Sigmoid colon (tissue), 7 donors: ENCODE data around the gene THBD. TPM values are rescaled to one million over a fixed set of nuclear protein-coding genes. Genes with fewer than 3 reads are reported as not detected.

Experiments
- DNase-seq: peaks from one replicate; pipeline ENCODE4 v3.0.0-alpha.2; 2019
- H3K27ac ChIP-seq, 4 donors: fragments of 200-600 bp; sonication (generic); one replicate each; pipeline ENCODE4 v1.5.1; 2016 to 2019; ENCODE audit warnings: mild to moderate bottlenecking in 1 of 4
- H3K27me3 ChIP-seq, 3 donors: fragments of 200-600 bp; sonication (generic); one replicate each; pipeline ENCODE4 v1.5.1; 2019; ENCODE audit warnings: mild to moderate bottlenecking in 1 of 3
- H3K36me3 ChIP-seq, 4 donors: fragments of 200-600 bp; sonication (generic); one replicate each; pipeline ENCODE4 v1.5.1; 2016 to 2019
- H3K4me1 ChIP-seq, 4 donors: fragments of 200-600 bp; sonication (generic); one replicate each; pipeline ENCODE4 v1.5.1; 2017 to 2019
- H3K4me3 ChIP-seq, 4 donors: fragments of 200-600 bp; sonication (generic); one replicate each; pipeline ENCODE4 v1.5.1; 2017 to 2019; ENCODE audit warnings: mild to moderate bottlenecking in 2 of 4, moderate library complexity in 1 of 4
- H3K9me3 ChIP-seq, 4 donors: fragments of 200-600 bp in 3 of 4; sonication (generic) in 3 of 4; one replicate each; pipeline versions ENCODE4 v1.5.1 to v1.6.1; 2013 to 2019
- EP300 ChIP-seq, 4 donors: sonication (generic); formaldehyde crosslinking; IDR thresholded peaks; one replicate each; pipeline ENCODE4 v1.6.1; 2017; ENCODE audit warnings: antibody characterized with exemption in 4 of 4
- POLR2A ChIP-seq, 2 donors: fragments of 450-650 bp; IDR thresholded peaks; one replicate each; pipeline ENCODE4 v1.6.1; 2016; ENCODE audit warnings: antibody characterized with exemption in 2 of 2, mild to moderate bottlenecking in 2 of 2, moderate library complexity in 2 of 2
- POLR2AphosphoS5 ChIP-seq, 4 donors: sonication (generic); formaldehyde crosslinking; IDR thresholded peaks; one replicate each; pipeline ENCODE4 v1.6.1; 2017; ENCODE audit warnings: antibody characterized with exemption in 4 of 4
- WGBS, 2 donors: extraction: QIAGEN DNeasy Blood & Tissue Kit; methylation state at CpG; one replicate each; pipeline ENCODE4 v1.1.7; 2013; 5-methylcytosine and 5-hydroxymethylcytosine counted together
- intact Hi-C: fragments of 100-400 bp; cut with DNase I; formaldehyde crosslinking; loops from one replicate; pipeline ENCODE4 v1.15.1; 2023
- polyA plus RNA-seq, 3 donors: library from polyadenylated mRNA; stranded (reverse); fragments of 200-250 nt; gene quantifications; one replicate each; pipeline ENCODE4 v1.2.3, GENCODE V29; 2013
- total RNA-seq, 4 donors: library from RNA; depleted of rRNA; stranded (reverse); fragments of >200 nt; gene quantifications; one replicate each; pipeline ENCODE4 v1.1.0, GENCODE V29; 2016
- TF ChIP-seq, protein P1 (sequence below), 4 experiments: fragments of 450-650 bp in 3 of 4; fragments of 200-600 bp in 1 of 4; IDR thresholded peaks; one replicate each; pipeline ENCODE4 v1.5.1; 2016 to 2019; ENCODE audit warnings: antibody characterized with exemption in 4 of 4, mild to moderate bottlenecking in 3 of 4, moderate library complexity in 2 of 4
- donor health status: healthy with polysubstance abuse.
- donor health status: Bipolar disorder and iron deficiency.
- donor health status: healthy.

Gene THBD
- total and polyA plus RNA-seq, 7 donors: 1.8 to 26.6 (median 8.6) TPM

- no peak for DNase-seq
- H3K27me3 ChIP-seq: no peaks in the 10 kb centered on the region
- no peaks in the 10 kb centered on the region for H3K9me3 ChIP-seq
- WGBS, 2 donors: 77 to 79% methylated on average over 7 of the region's 7 CpGs
- H3K27ac ChIP-seq: no peak overlapping the region
- no peaks in the 10 kb centered on the region for H3K4me1 ChIP-seq
- no peak overlapping the region for H3K4me3 ChIP-seq
- intact Hi-C loops: no loop called here
- TF ChIP-seq POLR2A (IDR thresholded peaks at IDR 0.05) (no peak), POLR2AphosphoS5 (IDR thresholded peaks at IDR 0.05) (no peak), EP300 (IDR thresholded peaks at IDR 0.05) (no peak)
- TF ChIP-seq, protein P1, sequence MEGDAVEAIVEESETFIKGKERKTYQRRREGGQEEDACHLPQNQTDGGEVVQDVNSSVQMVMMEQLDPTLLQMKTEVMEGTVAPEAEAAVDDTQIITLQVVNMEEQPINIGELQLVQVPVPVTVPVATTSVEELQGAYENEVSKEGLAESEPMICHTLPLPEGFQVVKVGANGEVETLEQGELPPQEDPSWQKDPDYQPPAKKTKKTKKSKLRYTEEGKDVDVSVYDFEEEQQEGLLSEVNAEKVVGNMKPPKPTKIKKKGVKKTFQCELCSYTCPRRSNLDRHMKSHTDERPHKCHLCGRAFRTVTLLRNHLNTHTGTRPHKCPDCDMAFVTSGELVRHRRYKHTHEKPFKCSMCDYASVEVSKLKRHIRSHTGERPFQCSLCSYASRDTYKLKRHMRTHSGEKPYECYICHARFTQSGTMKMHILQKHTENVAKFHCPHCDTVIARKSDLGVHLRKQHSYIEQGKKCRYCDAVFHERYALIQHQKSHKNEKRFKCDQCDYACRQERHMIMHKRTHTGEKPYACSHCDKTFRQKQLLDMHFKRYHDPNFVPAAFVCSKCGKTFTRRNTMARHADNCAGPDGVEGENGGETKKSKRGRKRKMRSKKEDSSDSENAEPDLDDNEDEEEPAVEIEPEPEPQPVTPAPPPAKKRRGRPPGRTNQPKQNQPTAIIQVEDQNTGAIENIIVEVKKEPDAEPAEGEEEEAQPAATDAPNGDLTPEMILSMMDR (IDR thresholded peaks at IDR 0.05): no peak
- H3K36me3 ChIP-seq: no peaks in the 10 kb centered on the region
Measured at GRCh38 chr20:23019403-23019802, 30.1 kb downstream of the THBD start.

DNA sequence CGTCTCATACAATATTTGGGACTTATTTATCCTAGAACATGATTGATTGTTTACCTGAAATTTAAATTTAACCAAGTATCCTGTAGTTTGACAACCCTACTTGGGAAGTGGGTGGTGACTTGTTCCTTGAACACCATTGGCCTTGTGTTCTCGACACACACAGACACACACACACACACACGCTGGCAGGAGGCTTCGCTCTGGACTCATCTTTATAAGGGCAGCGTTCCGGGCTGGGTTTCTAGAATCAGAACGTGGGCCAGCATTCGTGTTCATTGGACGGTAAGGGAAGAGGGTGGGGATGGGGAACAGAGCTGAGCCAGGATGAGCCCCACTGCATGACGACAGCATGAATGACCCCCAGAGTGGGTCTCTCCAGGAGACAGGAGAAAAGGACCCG lies 30.5 kb downstream of the THBD start:
- 86 to 89% methylated on average over 11 of the region's 11 CpGs for WGBS, 2 donors
- intact Hi-C loops: no loop called here
- TF ChIP-seq POLR2AphosphoS5 (IDR thresholded peaks at IDR 0.05): no peak
- TF ChIP-seq POLR2A (IDR thresholded peaks at IDR 0.05): no peak

DNA sequence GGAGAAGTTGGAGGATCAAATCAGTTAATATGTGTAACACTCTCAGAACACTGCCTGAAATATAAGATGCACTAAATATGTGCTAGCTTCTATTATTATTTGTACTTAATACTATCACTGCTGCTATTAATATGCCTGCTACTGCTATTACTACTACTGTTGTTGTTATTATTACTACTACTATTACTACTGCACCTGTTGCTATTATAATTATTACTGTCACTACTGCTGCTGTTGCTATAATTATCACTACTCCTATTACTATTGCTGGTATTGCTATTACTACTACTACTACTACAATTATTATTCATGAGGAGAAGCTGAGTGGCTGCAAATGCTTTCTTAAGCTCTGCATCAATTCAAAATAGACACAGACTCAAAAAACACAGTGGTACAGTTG lies 31.0 kb downstream of the THBD start:
- H3K9me3 ChIP-seq: no peaks in the 10 kb centered on the region
- no peak overlapping the region for H3K4me3 ChIP-seq
- no peaks in the 10 kb centered on the region for H3K4me1 ChIP-seq
- no peak for DNase-seq
- no peak overlapping the region for H3K27ac ChIP-seq
- intact Hi-C loops: no loop called here
- H3K36me3 ChIP-seq: no peaks in the 10 kb centered on the region
- no peak for TF ChIP-seq POLR2A (IDR thresholded peaks at IDR 0.05)
- TF ChIP-seq POLR2AphosphoS5 (IDR thresholded peaks at IDR 0.05): no peak
- TF ChIP-seq, protein P1 (IDR thresholded peaks at IDR 0.05): no peak
- TF ChIP-seq EP300 (IDR thresholded peaks at IDR 0.05): no peak
- H3K27me3 ChIP-seq: no peaks in the 10 kb centered on the region

More for the DNA sequence above, 30.5 kb downstream of the THBD start:
- no peak overlapping the region for H3K27ac ChIP-seq
- DNase-seq: no peak
- no peaks in the 10 kb centered on the region for H3K9me3 ChIP-seq
- no peaks in the 10 kb centered on the region for H3K4me1 ChIP-seq
- no peaks in the 10 kb centered on the region for H3K27me3 ChIP-seq
- H3K4me3 ChIP-seq: no peak overlapping the region
- H3K36me3 ChIP-seq: no peaks in the 10 kb centered on the region

GRCh38 chr20:23017516-23017915 lies 32.0 kb downstream of the THBD start:
- H3K27ac ChIP-seq: no peak overlapping the region
- H3K4me1 ChIP-seq: no peaks in the 10 kb centered on the region
- H3K36me3 ChIP-seq: no peaks in the 10 kb centered on the region
- WGBS, 2 donors: 57 to 59% methylated on average over 2 of the region's 2 CpGs
- intact Hi-C loops: no loop called here
- DNase-seq: no peak
- H3K9me3 ChIP-seq: no peaks in the 10 kb centered on the region
- TF ChIP-seq, protein P1 (IDR thresholded peaks at IDR 0.05): no peak
- TF ChIP-seq POLR2AphosphoS5 (IDR thresholded peaks at IDR 0.05) (no peak), EP300 (IDR thresholded peaks at IDR 0.05) (no peak), POLR2A (IDR thresholded peaks at IDR 0.05) (no peak)
- H3K4me3 ChIP-seq: no peak overlapping the region
- H3K27me3 ChIP-seq: no peaks in the 10 kb centered on the region

- Histone ChIP-seq H3K4me1 (no peaks in the 10 kb centered on the region), H3K27me3 (no peaks in the 10 kb centered on the region), H3K27ac (no peak overlapping the region), H3K4me3 (no peak overlapping the region), H3K9me3 (no peaks in the 10 kb centered on the region), H3K36me3 (no peaks in the 10 kb centered on the region)
- TF ChIP-seq, protein P1 (IDR thresholded peaks at IDR 0.05): no peak
- TF ChIP-seq EP300 (IDR thresholded peaks at IDR 0.05) (no peak), POLR2AphosphoS5 (IDR thresholded peaks at IDR 0.05) (no peak), POLR2A (IDR thresholded peaks at IDR 0.05) (no peak)
- whole genome bisulfite sequencing, 2 donors: 42 to 65% methylated on average over 5 of the region's 5 CpGs
- intact Hi-C loops: no loop called here
- no peak for DNase-seq
Measured at GRCh38 chr20:23013429-23013828, 36.0 kb downstream of the THBD start.
